Suprapubic skin (tissue), 3 donors: ENCODE results near the gene MTSS2.

Experiments used
- EP300 ChIP-seq: sonication (generic); formaldehyde crosslinking; IDR thresholded peaks from one replicate; pipeline ENCODE4 v1.6.1; 2017; ENCODE audit warnings: antibody characterized with exemption
- POLR2A ChIP-seq, 2 donors: fragments of 450-650 bp; IDR thresholded peaks; one replicate each; pipeline ENCODE4 v1.6.1; 2017; ENCODE audit warnings: antibody characterized with exemption in 2 of 2, mild to moderate bottlenecking in 2 of 2, moderate library complexity in 2 of 2
- TF ChIP-seq, protein P1 (sequence below), 2 donors: fragments of 200-600 bp in 1 of 2; fragments of 450-650 bp in 1 of 2; sonication (generic) in 1 of 2; IDR thresholded peaks; one replicate each; pipeline ENCODE4 v1.5.1; 2016 to 2019; ENCODE audit warnings: antibody characterized with exemption in 2 of 2, mild to moderate bottlenecking in 1 of 2, moderate library complexity in 1 of 2

DNA sequence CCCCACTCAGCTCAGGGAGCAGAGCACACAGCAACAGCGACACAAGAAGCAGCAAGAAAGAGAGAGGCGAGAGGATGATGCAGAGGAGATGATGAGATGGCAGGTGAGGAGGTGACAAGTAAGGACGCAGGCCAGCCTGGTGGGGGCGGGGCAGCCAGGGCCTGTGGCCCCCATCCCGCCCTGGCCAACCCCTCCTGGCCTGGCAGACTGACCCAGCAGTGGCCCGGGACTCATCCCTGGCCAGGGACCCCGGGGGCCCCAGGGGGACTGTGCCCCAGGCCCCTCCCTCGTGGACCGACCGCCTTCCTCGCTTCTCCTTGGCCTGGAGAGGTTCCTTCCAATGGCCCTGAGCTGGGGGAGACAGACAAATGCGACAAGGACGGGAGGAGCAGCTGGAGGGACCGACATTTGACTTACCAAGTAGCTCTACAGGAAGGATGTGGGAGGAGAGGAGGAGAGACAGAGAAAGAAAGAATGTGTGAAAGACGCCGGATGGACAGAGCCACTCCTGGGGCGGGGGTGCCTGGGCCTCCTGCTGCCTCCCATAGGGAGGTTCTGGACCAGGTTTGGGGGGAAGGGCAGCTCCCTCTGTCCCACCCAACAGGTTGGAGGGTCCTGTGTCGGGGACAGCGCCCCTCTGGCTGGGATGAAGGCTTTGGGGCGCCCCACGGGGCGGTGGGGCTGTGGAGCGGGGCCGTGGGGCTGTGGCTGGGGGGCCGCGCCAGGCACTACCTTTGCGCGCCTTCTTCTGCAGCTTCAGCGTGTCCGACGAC, 6.8 kb downstream of the MTSS2 start:
- TF ChIP-seq, protein P1, sequence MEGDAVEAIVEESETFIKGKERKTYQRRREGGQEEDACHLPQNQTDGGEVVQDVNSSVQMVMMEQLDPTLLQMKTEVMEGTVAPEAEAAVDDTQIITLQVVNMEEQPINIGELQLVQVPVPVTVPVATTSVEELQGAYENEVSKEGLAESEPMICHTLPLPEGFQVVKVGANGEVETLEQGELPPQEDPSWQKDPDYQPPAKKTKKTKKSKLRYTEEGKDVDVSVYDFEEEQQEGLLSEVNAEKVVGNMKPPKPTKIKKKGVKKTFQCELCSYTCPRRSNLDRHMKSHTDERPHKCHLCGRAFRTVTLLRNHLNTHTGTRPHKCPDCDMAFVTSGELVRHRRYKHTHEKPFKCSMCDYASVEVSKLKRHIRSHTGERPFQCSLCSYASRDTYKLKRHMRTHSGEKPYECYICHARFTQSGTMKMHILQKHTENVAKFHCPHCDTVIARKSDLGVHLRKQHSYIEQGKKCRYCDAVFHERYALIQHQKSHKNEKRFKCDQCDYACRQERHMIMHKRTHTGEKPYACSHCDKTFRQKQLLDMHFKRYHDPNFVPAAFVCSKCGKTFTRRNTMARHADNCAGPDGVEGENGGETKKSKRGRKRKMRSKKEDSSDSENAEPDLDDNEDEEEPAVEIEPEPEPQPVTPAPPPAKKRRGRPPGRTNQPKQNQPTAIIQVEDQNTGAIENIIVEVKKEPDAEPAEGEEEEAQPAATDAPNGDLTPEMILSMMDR (IDR thresholded peaks at IDR 0.05): no peak
- TF ChIP-seq POLR2A (IDR thresholded peaks at IDR 0.05) (no peak), EP300 (no peak)
